Mammary epithelial cell (primary cell): ENCODE data around the gene SLC6A11.

Experiments used
- EZH2 ChIP-seq: IDR thresholded peaks from 2 replicates; pipeline ENCODE4 v1.6.1; 2012; ENCODE audit warnings: low read length, inconsistent platforms, borderline replicate concordance
- TF ChIP-seq, protein P1 (sequence below), 2 donors: IDR thresholded peaks in 1 of 2; conservative IDR thresholded peaks in 1 of 2; 2 replicates each; pipeline ENCODE4 v1.5.1; 2011 to 2012; ENCODE audit warnings: inconsistent platforms in 2 of 2, low read length in 2 of 2, mild to moderate bottlenecking in 2 of 2, control low read depth in 1 of 2, low read depth in 1 of 2; ENCODE audit not compliant: insufficient read depth in 1 of 2; ENCODE audit errors: extremely low read depth in 1 of 2

- TF ChIP-seq, protein P1, sequence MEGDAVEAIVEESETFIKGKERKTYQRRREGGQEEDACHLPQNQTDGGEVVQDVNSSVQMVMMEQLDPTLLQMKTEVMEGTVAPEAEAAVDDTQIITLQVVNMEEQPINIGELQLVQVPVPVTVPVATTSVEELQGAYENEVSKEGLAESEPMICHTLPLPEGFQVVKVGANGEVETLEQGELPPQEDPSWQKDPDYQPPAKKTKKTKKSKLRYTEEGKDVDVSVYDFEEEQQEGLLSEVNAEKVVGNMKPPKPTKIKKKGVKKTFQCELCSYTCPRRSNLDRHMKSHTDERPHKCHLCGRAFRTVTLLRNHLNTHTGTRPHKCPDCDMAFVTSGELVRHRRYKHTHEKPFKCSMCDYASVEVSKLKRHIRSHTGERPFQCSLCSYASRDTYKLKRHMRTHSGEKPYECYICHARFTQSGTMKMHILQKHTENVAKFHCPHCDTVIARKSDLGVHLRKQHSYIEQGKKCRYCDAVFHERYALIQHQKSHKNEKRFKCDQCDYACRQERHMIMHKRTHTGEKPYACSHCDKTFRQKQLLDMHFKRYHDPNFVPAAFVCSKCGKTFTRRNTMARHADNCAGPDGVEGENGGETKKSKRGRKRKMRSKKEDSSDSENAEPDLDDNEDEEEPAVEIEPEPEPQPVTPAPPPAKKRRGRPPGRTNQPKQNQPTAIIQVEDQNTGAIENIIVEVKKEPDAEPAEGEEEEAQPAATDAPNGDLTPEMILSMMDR (conservative IDR thresholded peaks at IDR 0.05 in 1 of 2, IDR thresholded peaks at IDR 0.05 in 1 of 2; ENCODE audit: extremely low read depth in 1 of 2, insufficient read depth in 1 of 2, low read depth in 1 of 2, low read length in 2 of 2): no peak
- no peak for TF ChIP-seq EZH2
Observed at GRCh38 chr3:10790713-10791112, 25.3 kb upstream of the SLC6A11 start.
